OCI-M2 (cell line): Measurements from ENCODE around the gene LAMTOR4.
A peak's percentile ranks its signal among the peaks of the same experiment; 100 is the strongest.
"Not testable (repeated sequence)": the region's sequence is repeated elsewhere in the genome, so short reads cannot be mapped to it uniquely, and the experiment has no call there.

Experiments used
- DNase-seq: peaks from one replicate; lab custom pipeline; 2025; ENCODE audit not compliant: unreplicated experiment; lab: John Stamatoyannopoulos, UW

LAMTOR4 gene

GRCh38 chr7:100169147-100169850 lies 20.6 kb downstream of the LAMTOR4 start:
- no peak for DNase-seq

- no peak for DNase-seq
These were observed 21.6 kb downstream of the LAMTOR4 start for GRCh38 chr7:100170101-100170897.

DNA sequence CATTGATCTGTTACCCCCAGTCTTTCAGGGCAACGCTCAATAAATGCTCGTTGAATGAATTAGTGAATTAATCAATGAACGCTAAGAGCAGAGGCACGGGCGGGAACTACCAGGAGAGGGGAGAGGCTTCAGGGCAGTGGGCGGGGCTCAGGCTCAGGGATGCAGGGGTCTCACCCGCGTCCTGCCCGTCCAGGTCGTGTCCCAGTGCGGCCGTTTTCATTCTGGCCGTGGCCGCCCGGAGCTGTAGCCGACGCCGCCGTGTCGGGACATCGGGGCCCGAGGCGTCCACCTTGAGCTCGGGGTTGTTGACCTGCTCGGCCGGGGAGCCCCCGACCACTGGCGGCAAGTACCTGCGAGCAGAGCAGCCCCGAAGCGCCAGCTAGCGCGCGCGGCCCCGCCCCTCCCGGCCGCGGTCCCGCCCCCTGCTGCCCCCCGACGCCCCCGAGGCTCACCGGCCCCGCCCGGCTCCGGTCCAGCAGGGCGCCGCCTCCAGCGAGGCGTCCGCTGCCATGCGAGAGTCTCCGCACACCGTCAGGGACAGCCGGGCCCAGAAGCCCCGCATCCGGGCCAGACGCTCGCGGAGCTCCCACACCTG lies 22.5 kb downstream of the LAMTOR4 start:
- DNase-seq = no peak

DNA sequence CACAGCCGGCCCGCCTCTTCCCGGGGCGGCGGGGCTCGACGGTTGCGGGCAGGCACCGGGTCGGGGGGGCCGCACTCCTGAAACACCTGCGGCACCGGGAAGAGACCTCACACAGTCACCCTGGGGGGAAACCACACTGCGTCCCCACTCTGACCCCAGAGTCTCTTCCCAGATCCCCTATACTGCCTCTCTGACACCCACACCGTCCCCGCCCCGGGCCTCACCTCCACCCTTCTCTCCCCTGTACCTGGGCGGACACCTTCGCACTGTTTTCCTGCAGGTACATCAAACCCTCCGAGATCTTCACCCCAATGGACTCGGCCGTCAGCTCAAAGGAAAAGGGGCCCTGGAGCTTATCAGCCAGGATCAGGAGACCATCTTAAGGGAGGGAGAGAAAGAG lies 23.1 kb downstream of the LAMTOR4 start:
- no peak for DNase-seq

- DNase-seq = no peak
These were observed 25.2 kb downstream of the LAMTOR4 start for GRCh38 chr7:100173806-100174495.

- DNase-seq = no peak
These were observed 25.9 kb downstream of the LAMTOR4 start for GRCh38 chr7:100174582-100174981.

GRCh38 chr7:100175296-100175935 lies 26.7 kb downstream of the LAMTOR4 start:
- DNase-seq = no peak

- no peak for DNase-seq
These were observed 27.7 kb downstream of the LAMTOR4 start for GRCh38 chr7:100176096-100177044.

DNA sequence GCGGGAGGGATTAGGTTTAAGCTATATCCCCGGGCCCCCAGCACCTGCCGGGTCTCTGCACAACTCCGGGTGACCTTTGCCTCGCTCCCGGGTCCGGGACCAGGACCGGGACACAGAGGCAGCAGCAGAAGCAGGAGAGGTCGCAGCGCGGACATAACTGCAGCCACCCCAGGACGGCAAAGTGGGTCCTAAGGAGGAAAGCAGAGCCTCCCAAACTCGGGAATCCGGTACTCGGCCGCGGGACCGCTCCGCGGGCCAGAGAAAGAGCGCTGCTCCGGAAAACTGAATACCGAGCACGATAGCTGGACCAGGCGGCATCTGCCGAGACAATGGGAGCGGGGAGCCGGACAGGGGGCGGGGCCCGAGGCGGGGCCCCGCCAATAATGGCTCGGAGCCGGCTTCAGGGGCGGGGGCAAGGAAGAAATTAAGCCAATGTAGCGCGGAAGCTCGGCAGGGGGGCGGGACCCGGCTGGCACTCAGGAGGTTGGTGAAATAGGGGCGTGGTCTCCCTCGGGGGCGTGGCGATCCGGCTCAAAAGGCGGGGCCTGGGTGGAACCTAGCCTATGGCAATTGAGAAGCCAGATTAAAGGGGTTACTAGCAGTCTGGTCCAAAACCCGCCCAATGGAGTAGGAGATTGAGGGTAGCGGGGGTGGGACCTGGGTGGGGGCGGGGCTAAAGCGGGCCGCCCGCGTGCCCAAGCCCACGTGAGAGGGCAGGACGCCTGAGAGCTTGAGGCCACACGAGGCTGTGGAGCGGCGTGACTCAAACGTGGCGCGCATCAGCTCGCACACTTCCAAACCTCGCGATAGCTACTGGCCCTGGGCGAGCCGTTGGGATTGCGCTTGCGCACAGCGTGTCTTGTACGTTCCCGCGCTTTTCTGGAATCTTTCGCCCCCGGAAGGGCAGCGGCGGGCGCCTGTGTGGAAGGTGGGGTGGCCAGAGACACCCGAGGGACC lies 28.6 kb downstream of the LAMTOR4 start, which contains the start of the genes GPC2 and STAG3:
Gene GPC2 (minus strand): TSS at position 337 of the 957 bp plus-strand sequence. CDS start 182 bp downstream, at position 155.
Gene STAG3 (plus strand): TSS at position 874 of the 957 bp plus-strand sequence. CDS start 2,639 bp downstream, outside the sequence.
- peak; percentile 87 for DNase-seq

DNA sequence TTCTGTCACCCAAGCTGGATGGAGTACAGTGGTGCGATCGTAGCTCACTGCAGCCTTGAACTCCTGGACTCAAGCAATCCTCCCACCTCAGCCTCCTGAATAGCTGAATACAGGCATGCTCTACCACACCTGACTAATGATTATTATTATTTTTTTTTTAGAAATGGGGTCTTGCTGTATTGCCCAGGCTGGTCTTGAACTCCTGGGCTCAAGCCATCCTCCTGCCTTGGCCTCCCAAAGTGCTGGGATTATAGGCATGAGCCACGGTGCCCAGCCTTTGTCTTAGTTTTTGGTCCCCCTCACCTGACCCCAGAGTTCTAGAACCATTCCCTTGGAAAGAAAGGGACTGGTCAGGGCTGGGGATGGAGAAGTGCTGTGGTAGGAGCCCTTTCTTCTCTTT lies 31.4 kb downstream of the LAMTOR4 start:
- DNase-seq = not testable (repeated sequence)

GRCh38 chr7:100182616-100183015 lies 33.9 kb downstream of the LAMTOR4 start:
- not testable (repeated sequence) for DNase-seq

- not testable (repeated sequence) for DNase-seq
These were observed 34.4 kb downstream of the LAMTOR4 start for GRCh38 chr7:100183090-100183489.

DNA sequence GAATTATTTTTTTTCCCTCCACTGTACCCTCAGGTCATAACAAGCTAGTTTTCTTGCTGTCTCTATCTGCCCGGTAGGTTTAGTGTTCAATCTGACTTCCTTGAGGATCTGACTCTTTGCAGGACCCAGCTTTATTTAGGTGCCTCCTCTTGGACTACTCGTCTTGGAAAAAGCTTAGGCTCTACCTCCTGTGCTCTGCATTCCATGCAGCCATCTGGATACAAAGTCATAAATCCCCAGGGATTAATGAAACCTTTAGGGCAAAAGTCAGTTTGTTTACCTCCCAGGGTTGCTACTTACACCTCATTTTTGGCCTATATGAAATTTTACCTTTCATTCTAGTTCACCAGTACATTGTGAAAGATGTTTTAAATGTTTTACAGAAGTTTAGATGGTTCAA lies 37.0 kb downstream of the LAMTOR4 start:
- DNase-seq = no peak

DNA sequence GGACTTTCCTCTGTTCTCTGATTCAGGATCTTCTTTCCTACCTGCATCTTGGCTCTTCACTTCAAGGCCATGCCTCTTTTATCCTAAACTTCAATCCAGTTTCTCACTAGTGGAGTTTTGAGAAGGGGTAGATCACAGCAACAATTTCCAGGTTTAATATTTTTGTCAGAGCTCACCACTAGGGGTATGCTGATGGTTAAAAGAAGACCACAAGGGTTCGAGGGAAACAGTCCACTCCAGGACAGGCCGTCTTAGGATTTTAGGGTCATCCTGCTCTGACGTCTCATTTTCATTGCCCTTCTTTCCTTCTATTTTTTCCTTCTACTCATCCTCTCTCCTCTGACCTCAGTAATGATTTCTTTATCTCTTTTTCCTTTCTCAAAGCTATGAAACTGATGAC lies 40.3 kb downstream of the LAMTOR4 start:
- no peak for DNase-seq

DNA sequence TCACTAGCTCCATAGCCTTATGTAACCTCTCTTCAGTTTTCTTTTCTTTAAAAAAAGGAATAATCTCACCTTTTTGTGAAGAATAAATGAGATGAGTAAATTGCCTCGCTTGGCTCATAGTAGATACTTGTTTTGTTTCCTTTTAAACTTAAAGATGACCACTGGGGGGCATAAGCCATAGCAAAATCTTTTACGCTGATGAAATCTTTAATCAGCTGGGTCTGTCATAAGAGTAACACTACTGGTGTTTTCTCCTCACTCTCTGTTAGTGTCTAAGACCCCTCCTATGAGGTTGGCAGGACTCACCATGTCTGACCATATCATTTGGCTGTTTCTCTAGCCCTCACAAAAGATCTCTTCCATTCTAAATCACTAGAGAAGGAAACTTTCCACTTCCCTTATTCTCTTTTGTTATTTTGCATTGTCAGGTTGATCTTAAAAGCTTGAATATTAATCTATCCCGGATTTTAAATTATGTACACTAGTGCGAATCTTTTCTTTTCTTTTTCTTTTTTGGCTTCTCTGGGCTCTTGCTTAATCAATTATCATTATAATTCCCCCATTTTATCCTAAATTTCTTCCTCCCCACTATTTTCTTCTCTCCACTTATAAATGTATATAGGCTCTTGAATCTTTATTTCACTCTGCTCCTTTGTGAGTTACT lies 41.5 kb downstream of the LAMTOR4 start:
- DNase-seq = no peak

GRCh38 chr7:100191775-100192174 lies 43.1 kb downstream of the LAMTOR4 start:
- no peak for DNase-seq

DNA sequence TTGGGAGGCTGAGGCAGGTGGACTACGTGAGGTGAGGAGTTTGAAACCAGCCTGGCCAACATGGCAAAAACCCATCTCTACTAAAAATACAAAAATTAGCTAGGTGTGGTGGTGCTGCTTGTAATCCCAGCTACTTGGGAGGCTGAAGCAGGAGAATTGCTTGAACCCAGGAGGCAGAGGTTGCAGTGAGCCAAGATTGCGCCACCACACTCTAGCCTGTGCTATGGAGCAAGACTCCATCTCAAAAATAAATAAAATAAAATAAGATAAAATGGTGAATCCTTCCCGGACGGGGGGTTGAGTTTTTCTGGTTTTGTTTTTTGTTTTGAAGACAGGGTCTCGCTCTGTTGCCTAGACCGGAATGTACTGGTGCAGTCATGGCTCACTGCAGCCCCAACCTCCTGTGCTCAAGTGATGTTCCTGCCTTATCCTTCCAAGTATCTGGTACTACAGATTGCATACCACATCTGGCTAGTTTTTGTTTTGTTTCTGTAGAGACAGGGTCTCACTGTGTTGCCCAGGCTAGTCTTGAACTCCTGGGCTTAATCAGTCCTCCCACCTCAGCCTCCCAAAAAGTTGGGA lies 43.7 kb downstream of the LAMTOR4 start:
- DNase-seq = not testable (repeated sequence)
